Measurements from ENCODE around the gene OLFML3.

OLFML3 gene

DNA sequence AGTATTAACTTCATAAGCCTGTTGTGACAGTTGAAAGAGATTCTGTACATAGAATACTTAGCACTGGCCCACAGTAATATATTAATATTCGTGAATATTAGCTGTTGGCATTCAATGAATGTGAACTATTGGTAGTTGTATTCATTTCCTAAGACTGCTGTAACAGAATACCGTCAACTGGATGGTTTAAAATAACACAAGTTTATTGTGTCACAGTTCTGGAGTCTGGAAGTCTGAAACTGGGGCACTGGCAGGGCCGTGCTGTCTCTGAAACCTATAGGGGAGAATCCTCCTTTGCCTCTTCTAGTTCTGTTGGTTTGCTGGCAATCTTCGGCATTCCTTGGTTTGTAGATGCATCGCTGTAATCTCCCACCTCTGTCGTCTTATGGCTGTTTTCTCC lies 47.5 kb downstream of the OLFML3 start:
- no peak for DNase-seq
- POLR2A ChIA-PET, result no interaction called here
- no peak overlapping the region for H3K4me3 ChIP-seq (ENCODE audit: control insufficient read depth in 1 of 7, extremely low read depth in 1 of 7, insufficient read depth in 4 of 7, low read depth in 2 of 7, low read length in 6 of 7)
- H3K9me3 ChIP-seq (ENCODE audit: control extremely low read depth in 1 of 5, control insufficient read depth in 4 of 5, insufficient read depth in 2 of 5, low read depth in 1 of 5, low read length in 4 of 5), result no peaks in the 10 kb centered on the region
- CTCF ChIA-PET, result no interaction called here
- no peaks in the 10 kb centered on the region for H3K36me3 ChIP-seq (ENCODE audit: control insufficient read depth in 4 of 4, insufficient read depth in 4 of 4, low read length in 3 of 4)
- H3K27ac ChIP-seq (ENCODE audit: insufficient read depth in 1 of 2, low read depth in 1 of 2, low read length in 2 of 2, poor library complexity in 1 of 2, severe bottlenecking in 2 of 2), result no peak overlapping the region
- no peaks in the 10 kb centered on the region for H3K4me1 ChIP-seq (ENCODE audit: control extremely low read depth in 1 of 4, control insufficient read depth in 4 of 4, insufficient read depth in 4 of 4, low read length in 3 of 4)
- no peaks in the 10 kb centered on the region for H3K27me3 ChIP-seq (replicated peaks in 2 of 5; ENCODE audit: control insufficient read depth in 4 of 5, insufficient read depth in 5 of 5, low read length in 4 of 5)
- WGBS (ENCODE audit: insufficient coverage), result 100% methylated on average over 2 of the region's 6 CpGs
